Adrenal gland (tissue), 12 donors: ENCODE results near the gene ROPN1B. TPM values are rescaled to one million over a fixed set of nuclear protein-coding genes. Genes with fewer than 3 reads are reported as not detected.
"Not testable (repeated sequence)": the region's sequence is repeated elsewhere in the genome, so short reads cannot be mapped to it uniquely, and the experiment has no call there.

ENCODE experiments used
- DNase-seq, 7 donors: peaks; one replicate each; pipeline ENCODE4 v3.0.0-alpha.2; 2019 to 2020
- H3K27ac ChIP-seq, 5 donors: fragments of 200-600 bp; sonication (generic) in 4 of 5; 1 replicate in 3 of 5; 2 replicates in 2 of 5; pipeline versions ENCODE4 v1.5.1 to v1.8.0; 2016 to 2020; ENCODE audit warnings: mild to moderate bottlenecking in 1 of 5
- H3K27me3 ChIP-seq: fragments of 200-600 bp; 2 replicates; pipeline ENCODE4 v1.8.0; 2021
- H3K36me3 ChIP-seq, 2 donors: fragments of 200-600 bp; replicated peaks in 1 of 2; 1 replicate in 1 of 2; 2 replicates in 1 of 2; pipeline versions ENCODE4 v1.5.1 to v1.8.0; 2018 to 2022
- H3K4me1 ChIP-seq, 2 donors: fragments of 200-600 bp; replicated peaks in 1 of 2; 1 replicate in 1 of 2; 2 replicates in 1 of 2; pipeline versions ENCODE4 v1.5.1 to v1.8.0; 2018 to 2021
- H3K4me3 ChIP-seq, 4 donors: fragments of 200-600 bp; sonication (generic) in 3 of 4; one replicate each; pipeline ENCODE4 v1.5.1; 2016 to 2018
- H3K9me3 ChIP-seq, 3 donors: fragments of 200-600 bp; sonication (generic) in 1 of 3; replicated peaks in 1 of 3; 1 replicate in 2 of 3; 2 replicates in 1 of 3; pipeline versions ENCODE4 v1.5.1 to v1.8.0; 2016 to 2021
- WGBS, 4 donors: extraction: QIAGEN DNeasy Blood & Tissue Kit in 2 of 4; methylation state at CpG; one replicate each; pipeline versions ENCODE4 v1.1.5 to v1.1.7; 2013 to 2017; 5-methylcytosine and 5-hydroxymethylcytosine counted together
- intact Hi-C, 2 donors: fragments of 100-400 bp; cut with DNase I; formaldehyde crosslinking; loops; one replicate each; pipeline versions ENCODE4 v1.14.1 to v1.15.0; 2022 to 2023
- polyA plus RNA-seq, 3 donors: library from polyadenylated mRNA; stranded (reverse); fragments of 200-250 nt in 2 of 3; fragments of 350-450 nt in 1 of 3; fragmentation: Illumina TruSeq in 1 of 3; extraction: RNeasy Lipid Tissue Mini Kit (QIAGEN cat#74804) in 1 of 3; gene quantifications; one replicate each; pipeline ENCODE4 v1.2.3, GENCODE V29; 2013 to 2014
- total RNA-seq, 9 donors: library from RNA; depleted of rRNA in 4 of 9; stranded (reverse); fragments of >200 nt in 4 of 9; fragments of 120-200 nt in 1 of 9; fragmentation: NEBNext Ultra II Directional in 1 of 9; extraction: Animal tissue kit (Norgen Biotek cat#: 25700) in 1 of 9; gene quantifications; one replicate each; pipeline versions ENCODE4 v1.1.0 to v1.2.4, GENCODE V29; 2013 to 2023
- TF ChIP-seq, protein P1 (sequence below), 6 experiments: fragments of 450-650 bp in 4 of 6; fragments of 200-600 bp in 2 of 6; sonication (generic) in 1 of 6; IDR thresholded peaks; 1 replicate in 5 of 6; 2 replicates in 1 of 6; pipeline versions ENCODE4 v1.5.1 to v1.8.0; 2016 to 2021; ENCODE audit warnings: antibody characterized with exemption in 6 of 6, mild to moderate bottlenecking in 2 of 6, moderate library complexity in 1 of 6
- donor health status: healthy with polysubstance abuse.
- donor health status: Bipolar disorder and iron deficiency.
- donor health status: DM: yes; HTN: yes; CAD: no.
- donor health status: DM: no; HTN: no; CAD: no.
- donor health status: DM: no; HTN: no; CAD: no.
- donor health status: DM: yes; HTN: yes; CAD: no.

ROPN1B gene
- total and polyA plus RNA-seq, 12 donors = 0.13 to 1.1 (median 0.65) TPM; not detected in 3

DNA sequence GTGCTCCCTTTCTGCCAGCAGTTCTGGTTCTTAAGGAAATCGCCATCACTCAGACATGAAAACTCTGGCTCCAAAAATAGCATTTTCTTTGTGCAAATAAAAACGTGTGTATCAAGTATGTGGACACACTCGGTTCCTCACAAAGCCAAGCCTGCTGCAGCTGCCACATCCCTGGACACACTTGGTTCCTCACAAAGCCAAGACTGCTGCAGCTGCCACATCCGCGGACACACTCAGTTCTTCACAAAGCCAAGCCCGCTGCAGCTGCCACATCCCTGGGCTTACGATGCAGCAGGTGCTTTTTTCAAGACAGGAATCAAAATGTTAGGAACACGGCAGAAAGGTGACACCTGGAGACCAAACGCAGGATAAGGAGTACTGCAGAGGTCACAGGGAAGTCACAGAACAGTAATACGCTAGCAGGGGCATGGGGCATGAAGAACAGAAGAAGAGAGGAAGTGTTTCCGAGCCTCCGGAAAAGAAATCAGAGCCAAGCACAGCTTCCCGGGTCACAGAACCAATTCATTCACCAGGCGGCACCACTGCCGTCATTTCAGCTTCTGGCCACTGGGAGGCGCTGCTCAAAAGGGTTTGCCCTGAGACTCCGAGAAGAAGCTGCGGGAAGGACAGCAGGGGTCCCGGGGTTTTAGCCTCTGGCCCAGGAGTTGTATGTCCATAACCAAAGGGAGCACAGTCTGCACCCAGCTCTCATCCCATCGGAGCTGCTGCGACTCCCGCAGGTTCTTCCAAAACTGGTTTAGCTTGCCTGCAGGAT lies 40.0 kb upstream of the ROPN1B start:
- 33 to 37% (median 36%) methylated on average over 19 to 22 of the region's 22 CpGs for WGBS, 4 donors
- intact Hi-C loops, H3K27ac ChIP-seq, H3K4me1 ChIP-seq, H3K36me3 ChIP-seq, H3K4me3 ChIP-seq, H3K9me3 ChIP-seq, H3K27me3 ChIP-seq: not testable (repeated sequence)
- peak; percentile 48 to 83 (median 66) for DNase-seq
- TF ChIP-seq, protein P1, sequence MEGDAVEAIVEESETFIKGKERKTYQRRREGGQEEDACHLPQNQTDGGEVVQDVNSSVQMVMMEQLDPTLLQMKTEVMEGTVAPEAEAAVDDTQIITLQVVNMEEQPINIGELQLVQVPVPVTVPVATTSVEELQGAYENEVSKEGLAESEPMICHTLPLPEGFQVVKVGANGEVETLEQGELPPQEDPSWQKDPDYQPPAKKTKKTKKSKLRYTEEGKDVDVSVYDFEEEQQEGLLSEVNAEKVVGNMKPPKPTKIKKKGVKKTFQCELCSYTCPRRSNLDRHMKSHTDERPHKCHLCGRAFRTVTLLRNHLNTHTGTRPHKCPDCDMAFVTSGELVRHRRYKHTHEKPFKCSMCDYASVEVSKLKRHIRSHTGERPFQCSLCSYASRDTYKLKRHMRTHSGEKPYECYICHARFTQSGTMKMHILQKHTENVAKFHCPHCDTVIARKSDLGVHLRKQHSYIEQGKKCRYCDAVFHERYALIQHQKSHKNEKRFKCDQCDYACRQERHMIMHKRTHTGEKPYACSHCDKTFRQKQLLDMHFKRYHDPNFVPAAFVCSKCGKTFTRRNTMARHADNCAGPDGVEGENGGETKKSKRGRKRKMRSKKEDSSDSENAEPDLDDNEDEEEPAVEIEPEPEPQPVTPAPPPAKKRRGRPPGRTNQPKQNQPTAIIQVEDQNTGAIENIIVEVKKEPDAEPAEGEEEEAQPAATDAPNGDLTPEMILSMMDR (IDR thresholded peaks at IDR 0.05) = peak; percentile 57 to 70 (median 62)

DNA sequence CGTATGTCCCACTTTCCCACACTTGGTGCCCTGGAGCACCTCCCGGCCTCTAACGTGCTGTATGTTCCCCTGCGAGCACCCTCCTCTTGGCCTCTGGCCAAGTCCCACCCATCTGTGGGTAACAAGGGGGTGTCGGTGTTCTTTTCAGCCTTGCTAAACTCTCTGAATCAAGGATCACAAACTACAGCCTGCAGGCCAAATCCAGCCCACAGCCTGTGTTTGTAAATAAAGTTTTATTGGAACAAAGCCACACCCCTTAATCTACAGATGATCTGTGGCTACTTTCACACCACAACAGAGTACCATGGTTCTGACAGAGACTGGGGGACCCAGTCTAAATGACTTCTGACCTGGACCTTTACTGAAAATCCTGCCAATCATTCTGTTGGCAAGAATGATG lies 39.2 kb upstream of the ROPN1B start:
- WGBS, 4 donors = 29 to 40% (median 36%) methylated on average over 5 of the region's 5 CpGs
- H3K4me1 ChIP-seq, H3K27ac ChIP-seq, H3K36me3 ChIP-seq, DNase-seq, H3K4me3 ChIP-seq, H3K27me3 ChIP-seq, intact Hi-C loops, H3K9me3 ChIP-seq: not testable (repeated sequence)

DNA sequence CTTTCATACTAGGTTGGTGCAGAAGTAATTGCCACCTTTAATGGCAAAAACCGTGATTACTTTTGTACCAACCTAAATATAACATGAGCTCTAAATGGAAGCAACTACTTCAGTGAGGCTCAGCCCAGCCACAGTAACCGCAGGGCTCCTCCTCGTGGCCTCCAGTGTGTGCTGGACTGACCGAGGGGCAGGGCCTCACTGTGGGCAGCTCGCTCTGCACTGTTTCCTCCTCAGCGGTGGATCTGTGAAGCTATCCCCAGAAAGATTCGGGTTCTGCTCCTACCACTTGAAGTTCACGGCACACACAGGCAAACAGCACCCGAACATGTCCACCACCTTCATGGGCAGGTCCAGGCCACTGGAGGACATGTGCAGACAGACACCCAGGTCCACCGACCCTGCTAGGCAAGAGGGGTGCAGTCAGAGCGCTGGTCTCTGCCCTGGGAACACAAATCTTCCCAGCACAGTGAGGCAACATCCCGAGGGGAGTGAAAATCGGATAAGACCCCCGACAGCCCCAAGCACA lies 37.6 kb upstream of the ROPN1B start:
- H3K4me3 ChIP-seq, H3K27ac ChIP-seq, intact Hi-C loops, H3K27me3 ChIP-seq, H3K9me3 ChIP-seq, DNase-seq, H3K4me1 ChIP-seq, H3K36me3 ChIP-seq: not testable (repeated sequence)
- 37 to 83% (median 62%) methylated on average over 5 to 8 of the region's 14 CpGs for WGBS, 4 donors

DNA sequence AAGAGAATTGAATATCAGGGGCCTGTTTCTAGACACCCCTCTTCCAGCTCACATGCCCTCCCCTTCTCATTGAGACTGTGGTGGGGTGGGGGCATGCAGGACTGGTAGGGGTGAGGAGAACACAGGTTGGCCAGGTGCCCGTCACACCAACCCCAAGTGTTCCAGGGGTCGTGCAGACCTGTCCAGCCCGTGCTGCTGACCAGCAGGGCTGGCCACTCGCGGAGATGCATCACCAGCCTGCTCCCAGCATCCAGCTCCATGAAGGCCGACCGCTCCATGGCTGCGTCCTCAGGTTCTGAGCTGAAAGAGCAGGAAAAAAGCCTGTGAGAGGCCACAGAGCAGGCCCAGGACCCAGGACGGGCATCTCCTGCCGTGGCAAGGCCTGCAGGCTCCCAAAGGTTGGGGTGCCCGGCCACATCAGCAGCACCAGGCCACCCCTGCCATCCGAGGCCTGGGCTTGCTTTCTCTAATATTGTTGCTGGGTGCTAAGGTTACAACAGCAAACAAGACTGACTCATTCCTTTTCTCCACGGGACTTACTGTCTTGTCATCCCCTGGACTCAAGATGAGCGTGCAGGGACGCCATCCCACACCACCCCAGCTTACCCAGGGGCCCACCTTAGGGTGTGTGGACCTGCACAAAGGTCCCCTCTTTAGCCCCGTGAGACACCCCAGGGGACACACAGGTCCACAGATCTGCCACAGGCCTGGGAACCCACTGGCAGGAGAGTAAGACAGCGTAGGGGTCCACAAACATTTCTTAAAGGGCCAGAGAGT lies 35.4 kb upstream of the ROPN1B start:
- H3K27me3 ChIP-seq, intact Hi-C loops, H3K36me3 ChIP-seq, H3K9me3 ChIP-seq, DNase-seq, H3K27ac ChIP-seq, H3K4me3 ChIP-seq, H3K4me1 ChIP-seq: not testable (repeated sequence)
- WGBS, 4 donors = 87 to 91% (median 90%) methylated on average over 9 to 15 of the region's 17 CpGs

DNA sequence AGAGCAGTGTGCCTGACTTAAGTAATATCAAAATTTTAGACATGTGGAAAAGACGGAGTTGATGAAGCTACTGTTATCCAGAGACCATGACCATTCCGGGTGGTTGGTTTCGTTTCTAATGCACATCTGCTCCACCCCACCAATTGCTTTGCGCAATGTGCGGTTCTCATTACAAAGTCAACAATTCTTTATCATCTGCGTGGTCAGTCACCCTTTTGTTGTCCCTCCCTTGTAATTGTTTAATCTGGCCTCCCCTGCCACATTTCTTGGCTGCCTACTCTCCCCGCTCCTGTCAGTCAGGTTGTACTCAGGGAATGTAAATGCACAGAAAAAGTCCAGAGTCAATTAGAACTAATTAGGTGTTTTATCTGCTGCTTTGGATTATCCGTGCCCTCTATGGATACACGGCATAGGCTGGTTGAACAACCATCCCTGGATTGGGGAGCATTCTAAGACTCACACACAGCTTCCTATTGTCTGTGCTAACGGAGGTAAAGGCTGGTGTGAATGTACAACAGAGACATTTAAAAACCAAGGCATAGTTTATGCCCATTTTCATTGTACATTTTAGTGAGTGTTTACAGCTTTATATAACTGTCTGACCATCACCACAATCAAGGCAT lies 33.6 kb upstream of the ROPN1B start:
- H3K27me3 ChIP-seq, H3K36me3 ChIP-seq, H3K9me3 ChIP-seq, H3K4me3 ChIP-seq, intact Hi-C loops, H3K27ac ChIP-seq, H3K4me1 ChIP-seq, DNase-seq: not testable (repeated sequence)
- WGBS, 4 donors = 74 to 84% (median 78%) methylated on average over 10 of the region's 10 CpGs

DNA sequence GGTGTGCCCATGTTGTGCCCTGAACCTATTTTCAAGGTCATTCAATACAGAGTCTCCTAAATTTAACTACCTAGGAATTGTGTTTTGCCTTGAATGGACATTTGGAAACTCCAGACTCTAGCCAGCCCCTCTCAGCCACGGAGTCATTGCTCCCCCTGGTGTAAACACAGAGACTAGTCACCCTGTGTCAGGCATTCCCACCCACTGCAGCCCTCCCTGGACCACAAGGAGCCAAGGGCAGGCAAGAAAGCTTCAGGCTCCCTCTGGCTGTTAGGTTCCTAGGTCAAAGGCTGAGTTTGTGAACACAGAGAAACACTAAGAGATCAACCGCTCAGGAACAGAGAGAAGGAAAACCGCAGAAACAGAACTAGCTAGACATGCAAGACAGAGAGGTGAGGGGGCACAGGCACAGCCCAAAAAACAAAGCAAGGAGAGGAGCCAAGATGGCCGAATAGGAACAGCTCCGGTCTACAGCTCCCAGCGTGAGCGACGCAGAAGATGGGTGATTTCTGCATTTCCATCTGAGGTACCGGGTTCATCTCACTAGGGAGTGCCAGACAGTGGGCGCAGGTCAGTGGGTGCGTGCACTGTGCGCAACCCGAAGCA lies 32.7 kb upstream of the ROPN1B start:
- WGBS, 4 donors = 78 to 87% (median 81%) methylated on average over 12 to 13 of the region's 13 CpGs
- H3K36me3 ChIP-seq, H3K4me3 ChIP-seq, H3K9me3 ChIP-seq, H3K27me3 ChIP-seq, H3K4me1 ChIP-seq, DNase-seq, H3K27ac ChIP-seq, intact Hi-C loops: not testable (repeated sequence)
- TF ChIP-seq, protein P1 (IDR thresholded peaks at IDR 0.05) = peak in 5 of 6 experiments; percentile 26 to 48 (median 35)

DNA sequence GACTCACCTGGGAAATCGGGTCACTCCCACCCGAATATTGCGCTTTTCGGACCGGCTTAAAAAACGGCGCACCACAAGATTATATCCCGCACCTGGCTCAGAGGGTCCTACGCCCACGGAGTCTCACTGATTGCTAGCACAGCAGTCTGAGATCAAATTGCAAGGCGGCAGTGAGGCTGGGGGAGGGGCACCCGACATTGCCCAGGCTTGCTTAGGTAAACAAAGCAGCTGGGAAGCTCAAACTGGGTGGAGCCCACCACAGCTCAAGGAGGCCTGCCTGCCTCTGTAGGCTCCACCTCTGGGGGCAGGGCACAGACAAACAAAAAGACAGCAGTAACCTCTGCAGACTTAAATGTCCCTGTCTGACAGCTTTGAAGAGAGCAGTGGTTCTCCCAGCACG lies 32.1 kb upstream of the ROPN1B start:
- intact Hi-C loops = not testable (repeated sequence)
- 72 to 83% (median 75%) methylated on average over 8 to 12 of the region's 13 CpGs for WGBS, 4 donors

DNA sequence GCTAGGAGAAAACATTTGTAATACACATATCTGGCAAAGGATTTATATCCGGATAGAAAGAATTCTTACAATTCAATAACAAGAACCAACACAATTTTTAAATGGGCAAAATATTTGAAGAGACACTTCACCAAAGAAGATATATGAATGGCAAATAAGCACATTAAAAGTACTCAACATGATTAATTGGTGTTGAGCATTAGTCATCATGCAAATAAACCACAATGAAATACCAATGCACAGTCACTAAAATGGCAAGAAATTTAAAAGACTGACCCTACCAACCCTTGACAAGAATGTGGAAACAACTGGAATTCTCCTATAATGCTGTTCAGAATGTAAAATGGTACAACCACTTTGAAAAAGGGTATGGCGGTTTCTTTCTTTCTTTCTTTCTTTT lies 21.2 kb upstream of the ROPN1B start:
- H3K36me3 ChIP-seq, intact Hi-C loops, H3K9me3 ChIP-seq, H3K4me3 ChIP-seq, H3K27me3 ChIP-seq, H3K27ac ChIP-seq, DNase-seq, H3K4me1 ChIP-seq: not testable (repeated sequence)
- WGBS, 4 donors = 83 to 95% (median 88%) methylated on average over 2 of the region's 2 CpGs

More for the DNA sequence above, 32.1 kb upstream of the ROPN1B start:
- DNase-seq, H3K4me1 ChIP-seq, H3K27ac ChIP-seq, H3K27me3 ChIP-seq, H3K9me3 ChIP-seq, H3K4me3 ChIP-seq, H3K36me3 ChIP-seq: not testable (repeated sequence)
